Muscle of leg (tissue), 11 donors: ENCODE results near the gene ADGRD2. TPM values are rescaled to one million over a fixed set of nuclear protein-coding genes. Genes with fewer than 3 reads are reported as not detected.

Source experiments
- DNase-seq: peaks from one replicate; pipeline ENCODE4 v3.0.0; 2013
- H3K27ac ChIP-seq: one replicate; pipeline ENCODE4 v1.5.1; 2013; ENCODE audit warnings: mild to moderate bottlenecking, low read length, control low read depth
- H3K27me3 ChIP-seq: one replicate; pipeline ENCODE4 v1.6.1; 2013; ENCODE audit warnings: low read length; ENCODE audit not compliant: control insufficient read depth, insufficient read depth
- H3K36me3 ChIP-seq: one replicate; pipeline ENCODE4 v1.6.1; 2013; ENCODE audit warnings: low read length; ENCODE audit not compliant: control insufficient read depth, insufficient read depth
- H3K4me1 ChIP-seq: one replicate; pipeline ENCODE4 v1.6.1; 2013; ENCODE audit warnings: low read length; ENCODE audit not compliant: control insufficient read depth, insufficient read depth
- H3K4me3 ChIP-seq: one replicate; pipeline ENCODE4 v1.5.1; 2013; ENCODE audit warnings: low read length, control low read depth
- H3K9me3 ChIP-seq: replicated peaks from 2 replicates; pipeline ENCODE4 v1.6.1; 2013; ENCODE audit warnings: low read depth, low read length; ENCODE audit not compliant: control insufficient read depth
- WGBS: methylation state at CpG from one replicate; pipeline ENCODE4 v1.1.5; 2013; ENCODE audit warnings: missing lambda C conversion rate; ENCODE audit not compliant: insufficient coverage; 5-methylcytosine and 5-hydroxymethylcytosine counted together
- polyA plus RNA-seq, 8 donors: library from polyadenylated mRNA; unstranded; fragments of 120-200 nt; gene quantifications; one replicate each; pipeline versions ENCODE4 v1.2.1 to v1.2.3, GENCODE V29; 2013; ENCODE audit warnings: inconsistent platforms in 1 of 8, low replicate concordance in 1 of 8; ENCODE audit not compliant: insufficient read length in 8 of 8, insufficient read depth in 1 of 8
- total RNA-seq: library from RNA; stranded (reverse); fragments of 120-200 nt; gene quantifications from one replicate; pipeline ENCODE4 v1.2.4, GENCODE V29; 2013

ADGRD2 gene
- total and polyA plus RNA-seq, 9 donors, result 0.06 to 0.25 (median 0.11) TPM; not detected in 5

GRCh38 chr9:124470306-124470705 is 20.1 kb downstream of the ADGRD2 start:
- no peak overlapping the region for H3K4me3 ChIP-seq
- H3K27me3 ChIP-seq, result peaks cover 7% of the 10 kb centered on the region
- H3K4me1 ChIP-seq, result no peaks in the 10 kb centered on the region
- no peaks in the 10 kb centered on the region for H3K36me3 ChIP-seq
- H3K27ac ChIP-seq, result no peak overlapping the region
- no peaks in the 10 kb centered on the region for H3K9me3 ChIP-seq
- 77% methylated on average over 9 of the region's 13 CpGs for WGBS
- no peak for DNase-seq

- no peak for DNase-seq
- no peaks in the 10 kb centered on the region for H3K9me3 ChIP-seq
- WGBS, result 68% methylated on average over 6 of the region's 7 CpGs
- H3K4me1 ChIP-seq, result no peaks in the 10 kb centered on the region
- H3K36me3 ChIP-seq, result no peaks in the 10 kb centered on the region
- no peak overlapping the region for H3K4me3 ChIP-seq
- peaks cover 9% of the 10 kb centered on the region for H3K27me3 ChIP-seq
- no peak overlapping the region for H3K27ac ChIP-seq
Measured at GRCh38 chr9:124470726-124471125, 20.5 kb downstream of the ADGRD2 start.

GRCh38 chr9:124471761-124472160 is 21.5 kb downstream of the ADGRD2 start:
- DNase-seq, result no peak
- H3K27me3 ChIP-seq, result peaks cover 19% of the 10 kb centered on the region
- H3K36me3 ChIP-seq, result no peaks in the 10 kb centered on the region
- 83% methylated on average over 6 of the region's 9 CpGs for WGBS
- no peaks in the 10 kb centered on the region for H3K4me1 ChIP-seq
- H3K9me3 ChIP-seq, result no peaks in the 10 kb centered on the region
- H3K4me3 ChIP-seq, result no peak overlapping the region
- no peak overlapping the region for H3K27ac ChIP-seq

GRCh38 chr9:124472770-124473169 is 22.5 kb downstream of the ADGRD2 start:
- Histone ChIP-seq H3K27me3 (peaks cover 27% of the 10 kb centered on the region), H3K4me1 (peaks cover 6% of the 10 kb centered on the region), H3K4me3 (no peak overlapping the region), H3K27ac (no peak overlapping the region), H3K36me3 (no peaks in the 10 kb centered on the region), H3K9me3 (no peaks in the 10 kb centered on the region)
- DNase-seq, result no peak
- WGBS, result 47% methylated on average over 6 of the region's 7 CpGs

- H3K9me3 ChIP-seq, result no peaks in the 10 kb centered on the region
- no peak overlapping the region for H3K4me3 ChIP-seq
- peaks cover 11% of the 10 kb centered on the region for H3K4me1 ChIP-seq
- no peak for DNase-seq
- H3K36me3 ChIP-seq, result no peaks in the 10 kb centered on the region
- H3K27me3 ChIP-seq, result peaks cover 32% of the 10 kb centered on the region
- H3K27ac ChIP-seq, result no peak overlapping the region
- 35% methylated on average over 8 of the region's 10 CpGs for WGBS
Measured at GRCh38 chr9:124473310-124473709, 23.1 kb downstream of the ADGRD2 start.

DNA sequence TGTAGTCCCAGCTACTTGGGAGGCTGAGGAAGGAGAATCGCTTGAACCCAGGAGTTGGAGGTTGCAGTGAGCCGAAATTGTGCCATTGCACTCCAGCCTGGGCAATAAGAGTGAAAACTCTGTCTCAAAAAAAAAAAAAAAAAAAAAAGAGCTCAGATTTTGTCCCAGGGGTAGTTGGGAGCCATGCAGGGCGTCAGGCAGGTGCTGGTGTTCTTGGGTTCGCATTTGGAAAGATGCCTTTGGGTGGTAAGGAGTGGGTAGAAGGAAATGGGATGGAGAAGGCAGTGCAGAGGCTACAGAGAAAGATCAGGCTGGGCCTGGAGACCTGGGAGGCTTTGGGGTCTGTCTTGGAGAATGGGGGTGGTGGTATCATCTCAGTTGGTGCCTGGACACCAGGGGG is 23.9 kb downstream of the ADGRD2 start:
- WGBS, result 81% methylated on average over 3 of the region's 4 CpGs
- Histone ChIP-seq H3K36me3 (no peaks in the 10 kb centered on the region), H3K4me1 (peaks cover 11% of the 10 kb centered on the region), H3K9me3 (no peaks in the 10 kb centered on the region), H3K27me3 (peaks cover 40% of the 10 kb centered on the region), H3K27ac (no peak overlapping the region), H3K4me3 (no peak overlapping the region)
- DNase-seq, result no peak

DNA sequence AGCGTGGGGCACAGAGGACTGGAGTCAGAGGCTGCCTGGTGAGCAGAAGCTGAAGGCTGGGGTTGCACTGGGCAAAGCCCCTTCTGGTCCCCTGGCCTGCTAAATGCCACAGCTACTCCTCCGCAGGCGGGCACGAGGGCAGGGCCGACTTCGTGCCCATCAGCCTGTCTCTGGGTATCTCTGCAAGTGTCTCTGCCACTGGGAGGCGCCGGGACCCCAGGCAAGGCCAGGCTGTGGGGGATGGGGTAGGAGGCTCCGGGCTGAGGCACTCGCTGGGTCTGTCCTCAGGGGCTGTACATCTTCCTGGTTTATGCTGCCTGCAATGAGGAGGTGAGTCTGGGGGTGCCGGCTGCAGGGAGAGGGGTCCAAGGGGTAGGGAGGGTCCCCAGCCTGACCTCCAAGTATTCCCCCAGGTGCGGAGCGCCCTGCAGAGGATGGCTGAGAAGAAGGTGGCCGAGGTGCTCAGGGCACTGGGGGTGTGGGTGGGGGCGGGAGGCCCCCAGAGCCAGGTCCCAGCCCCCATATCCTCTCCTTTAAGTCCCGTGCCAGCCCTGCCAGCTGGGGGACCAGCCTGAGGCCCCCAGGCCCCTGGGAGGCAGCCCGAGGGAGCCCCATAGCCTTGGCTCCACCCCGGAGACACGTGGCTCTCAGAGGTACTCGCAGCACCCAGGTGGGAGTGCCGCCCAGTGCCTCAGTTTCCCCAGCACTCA is 25.1 kb downstream of the ADGRD2 start:
- no peaks in the 10 kb centered on the region for H3K36me3 ChIP-seq
- H3K4me3 ChIP-seq, result no peak overlapping the region
- no peak overlapping the region for H3K27ac ChIP-seq
- H3K27me3 ChIP-seq, result peaks cover 52% of the 10 kb centered on the region
- no peaks in the 10 kb centered on the region for H3K9me3 ChIP-seq
- peaks cover 11% of the 10 kb centered on the region for H3K4me1 ChIP-seq
- no peak for DNase-seq
- WGBS, result 66% methylated on average over 16 of the region's 21 CpGs

- no peak overlapping the region for H3K27ac ChIP-seq
- H3K9me3 ChIP-seq, result no peaks in the 10 kb centered on the region
- DNase-seq, result no peak
- peaks cover 57% of the 10 kb centered on the region for H3K27me3 ChIP-seq
- 51% methylated on average over 8 of the region's 14 CpGs for whole genome bisulfite sequencing
- peaks cover 11% of the 10 kb centered on the region for H3K4me1 ChIP-seq
- no peak overlapping the region for H3K4me3 ChIP-seq
- H3K36me3 ChIP-seq, result no peaks in the 10 kb centered on the region
Measured at GRCh38 chr9:124475868-124476690, 25.8 kb downstream of the ADGRD2 start.

GRCh38 chr9:124477211-124477647 is 27.0 kb downstream of the ADGRD2 start:
- no peak overlapping the region for H3K27ac ChIP-seq
- H3K36me3 ChIP-seq, result no peaks in the 10 kb centered on the region
- H3K9me3 ChIP-seq, result no peaks in the 10 kb centered on the region
- 16% methylated on average over 13 of the region's 19 CpGs for WGBS
- peaks cover 11% of the 10 kb centered on the region for H3K4me1 ChIP-seq
- no peak overlapping the region for H3K4me3 ChIP-seq
- H3K27me3 ChIP-seq, result peaks cover 66% of the 10 kb centered on the region
- no peak for DNase-seq

- WGBS, result 5% methylated on average over 28 of the region's 53 CpGs
- Histone ChIP-seq H3K27ac (no peak overlapping the region), H3K36me3 (no peaks in the 10 kb centered on the region), H3K9me3 (no peaks in the 10 kb centered on the region), H3K4me3 (no peak overlapping the region), H3K27me3 (peaks cover 67% of the 10 kb centered on the region), H3K4me1 (peaks cover 11% of the 10 kb centered on the region)
- DNase-seq, result no peak
Measured at GRCh38 chr9:124477648-124478285, 27.5 kb downstream of the ADGRD2 start.
